Renal cortex interstitium (tissue), 11 donors: ENCODE data around the gene SYNPR. TPM values are rescaled to one million over a fixed set of nuclear protein-coding genes. Genes with fewer than 3 reads are reported as not detected.

ENCODE experiments used
- DNase-seq, 11 donors: peaks; one replicate each; pipeline ENCODE4 v3.0.0-alpha.2; 2013; ENCODE audit warnings: low read depth in 9 of 11, low spot score in 4 of 11; ENCODE audit errors: extremely low read depth in 1 of 11
- polyA plus RNA-seq, 3 donors: library from polyadenylated mRNA; unstranded; fragments of 120-200 nt; gene quantifications; one replicate each; pipeline ENCODE4 v1.2.1, GENCODE V29; 2013; ENCODE audit not compliant: insufficient read length in 3 of 3

The SYNPR gene
- polyA plus RNA-seq, 3 donors: 0.11 TPM; not detected in 2

- no peak for DNase-seq
Measured at GRCh38 chr3:63497641-63498040, 219.5 kb downstream of the SYNPR start.

- no peak for DNase-seq
Measured at GRCh38 chr3:63500196-63500595, 222.1 kb downstream of the SYNPR start.

GRCh38 chr3:63508305-63508704, 230.2 kb downstream of the SYNPR start:
- no peak for DNase-seq

GRCh38 chr3:63508771-63509170, 230.7 kb downstream of the SYNPR start:
- no peak for DNase-seq

- no peak for DNase-seq
Measured at GRCh38 chr3:63513791-63514190, 235.7 kb downstream of the SYNPR start.

GRCh38 chr3:63514678-63515077, 236.6 kb downstream of the SYNPR start:
- no peak for DNase-seq

GRCh38 chr3:63519426-63519825, 241.3 kb downstream of the SYNPR start:
- no peak for DNase-seq

GRCh38 chr3:63521657-63522056, 243.5 kb downstream of the SYNPR start:
- DNase-seq: no peak

- no peak for DNase-seq
Measured at GRCh38 chr3:63523100-63523499, 245.0 kb downstream of the SYNPR start.

- DNase-seq: no peak
Measured at GRCh38 chr3:63528325-63529000, 250.4 kb downstream of the SYNPR start.

GRCh38 chr3:63532521-63532920, 254.4 kb downstream of the SYNPR start:
- DNase-seq: no peak

- peak in 1 of 11 donors; percentile 3 for DNase-seq
Measured at GRCh38 chr3:63538919-63539318, 260.8 kb downstream of the SYNPR start.

GRCh38 chr3:63555767-63556166, 277.7 kb downstream of the SYNPR start:
- DNase-seq: no peak

GRCh38 chr3:63556401-63556800, 278.3 kb downstream of the SYNPR start:
- DNase-seq: no peak

GRCh38 chr3:63557912-63558311, 279.8 kb downstream of the SYNPR start:
- DNase-seq: no peak

- DNase-seq: no peak
Measured at GRCh38 chr3:63559884-63560283, 281.8 kb downstream of the SYNPR start.

- DNase-seq: no peak
Measured at GRCh38 chr3:63561879-63562278, 283.8 kb downstream of the SYNPR start.

GRCh38 chr3:63562323-63562722, 284.2 kb downstream of the SYNPR start:
- no peak for DNase-seq

- DNase-seq: no peak
Measured at GRCh38 chr3:63563572-63563971, 285.5 kb downstream of the SYNPR start.

GRCh38 chr3:63565220-63565619, 287.1 kb downstream of the SYNPR start:
- DNase-seq: peak in 1 of 11 donors; percentile 1

GRCh38 chr3:63571682-63572081, 293.6 kb downstream of the SYNPR start:
- DNase-seq: no peak
